HEK293 (cell line): ENCODE data around the gene CNPY2.

Source experiments
- CTCF ChIA-PET: fragments of 350-600 bp; formaldehyde crosslinking; extraction: SDS; loops from one replicate; lab custom pipeline; 2021; ENCODE audit warnings: antibody characterized with exemption; lab: Yijun Ruan, JAX
- POLR2A ChIA-PET: fragments of 300-600 bp; formaldehyde crosslinking; extraction: SDS; loops from one replicate; lab custom pipeline; 2020; ENCODE audit warnings: antibody characterized with exemption, inconsistent platforms; lab: Yijun Ruan, JAX
- H3K27ac ChIP-seq: fragments of 200-500 bp; sonication (Bioruptor generic); 2 replicates; pipeline ENCODE4 v1.5.1; 2014; ENCODE audit warnings: low read depth, low read length, control low read depth, inconsistent platforms; ENCODE audit errors: extremely low read depth
- H3K36me3 ChIP-seq, 2 experiments: fragments of 200-500 bp in 1 of 2; sonication (Bioruptor generic) in 1 of 2; 1 replicate in 1 of 2; 2 replicates in 1 of 2; pipeline ENCODE4 v1.5.1; 2014 to 2017; ENCODE audit warnings: inconsistent platforms in 2 of 2, low read length in 2 of 2; ENCODE audit not compliant: control insufficient read depth in 2 of 2, insufficient read depth in 1 of 2
- H3K4me1 ChIP-seq: fragments of 200-500 bp; sonication (Bioruptor generic); 2 replicates; pipeline ENCODE4 v1.5.1; 2014; ENCODE audit warnings: mild to moderate bottlenecking, low read length, inconsistent platforms; ENCODE audit not compliant: control insufficient read depth, insufficient read depth
- H3K4me3 ChIP-seq: 2 replicates; pipeline ENCODE4 v1.5.1; 2011; ENCODE audit warnings: low read depth, mild to moderate bottlenecking, control low read depth, low read length, moderate library complexity
- H3K9me3 ChIP-seq: fragments of 200-500 bp; sonication (Bioruptor generic); 2 replicates; pipeline ENCODE4 v1.5.1; 2014; ENCODE audit warnings: low read depth, low read length, inconsistent platforms; ENCODE audit not compliant: control insufficient read depth, insufficient read depth
- HOXA7 ChIP-seq: sonication (generic); formaldehyde crosslinking; IDR thresholded peaks from 2 replicates; pipeline ENCODE4 v1.8.1; 2022; ENCODE audit warnings: missing genetic modification reagents, borderline replicate concordance
- KLF9 ChIP-seq: fragments of 450-650 bp; formaldehyde crosslinking; IDR thresholded peaks from 2 replicates; pipeline ENCODE4 v1.5.1; 2016; ENCODE audit warnings: missing biosample characterization, missing genetic modification characterization, low read depth
- MYNN ChIP-seq: fragments of 450-650 bp; formaldehyde crosslinking; IDR thresholded peaks from 2 replicates; pipeline ENCODE4 v1.5.1; 2016; ENCODE audit warnings: missing biosample characterization, missing genetic modification characterization, borderline replicate concordance
- OVOL3 ChIP-seq: fragments of 450-650 bp; formaldehyde crosslinking; IDR thresholded peaks from 2 replicates; pipeline ENCODE4 v1.5.1; 2016; ENCODE audit warnings: missing biosample characterization, missing genetic modification characterization
- SP2 ChIP-seq: fragments of 450-650 bp; formaldehyde crosslinking; IDR thresholded peaks from 2 replicates; pipeline ENCODE4 v1.5.1; 2016; ENCODE audit warnings: missing biosample characterization, missing genetic modification characterization
- SP3 ChIP-seq: fragments of 450-650 bp; formaldehyde crosslinking; IDR thresholded peaks from 2 replicates; pipeline ENCODE4 v1.5.1; 2016; ENCODE audit warnings: missing biosample characterization, missing genetic modification characterization
- ZBTB1 ChIP-seq: fragments of 450-650 bp; formaldehyde crosslinking; IDR thresholded peaks from 2 replicates; pipeline ENCODE4 v1.5.1; 2016; ENCODE audit warnings: missing biosample characterization, missing genetic modification characterization
- ZEB2 ChIP-seq: fragments of 450-650 bp; formaldehyde crosslinking; IDR thresholded peaks from 2 replicates; pipeline ENCODE4 v1.5.1; 2016; ENCODE audit warnings: missing biosample characterization, missing genetic modification characterization
- ZFP3 ChIP-seq: fragments of 450-650 bp; formaldehyde crosslinking; IDR thresholded peaks from 2 replicates; pipeline ENCODE4 v1.5.1; 2016; ENCODE audit warnings: low read depth, missing biosample characterization, missing genetic modification characterization
- ZNF133 ChIP-seq: fragments of 450-650 bp; formaldehyde crosslinking; IDR thresholded peaks from 2 replicates; pipeline ENCODE4 v1.5.1; 2016; ENCODE audit warnings: missing biosample characterization, missing genetic modification characterization
- ZNF138 ChIP-seq: fragments of 450-650 bp; formaldehyde crosslinking; IDR thresholded peaks from 2 replicates; pipeline ENCODE4 v1.5.1; 2016; ENCODE audit warnings: missing biosample characterization, missing genetic modification characterization, borderline replicate concordance
- ZNF155 ChIP-seq: fragments of 450-650 bp; formaldehyde crosslinking; IDR thresholded peaks from 2 replicates; pipeline ENCODE4 v1.5.1; 2016; ENCODE audit warnings: missing biosample characterization, missing genetic modification characterization
- ZNF26 ChIP-seq: fragments of 450-650 bp; formaldehyde crosslinking; IDR thresholded peaks from 2 replicates; pipeline ENCODE4 v1.5.1; 2016; ENCODE audit warnings: missing biosample characterization, missing genetic modification characterization
- ZNF362 ChIP-seq: fragments of 450-650 bp; formaldehyde crosslinking; IDR thresholded peaks from 2 replicates; pipeline ENCODE4 v1.5.1; 2016; ENCODE audit warnings: missing biosample characterization, missing genetic modification characterization
- ZNF416 ChIP-seq: fragments of 450-650 bp; formaldehyde crosslinking; IDR thresholded peaks from 2 replicates; pipeline ENCODE4 v1.5.1; 2016; ENCODE audit warnings: missing biosample characterization, missing genetic modification characterization
- ZNF426 ChIP-seq: fragments of 450-650 bp; formaldehyde crosslinking; IDR thresholded peaks from 2 replicates; pipeline ENCODE4 v1.5.1; 2017; ENCODE audit warnings: missing biosample characterization, missing genetic modification characterization, mild to moderate bottlenecking, inconsistent platforms, moderate library complexity
- ZNF473 ChIP-seq: fragments of 450-650 bp; formaldehyde crosslinking; IDR thresholded peaks from 2 replicates; pipeline ENCODE4 v1.5.1; 2017; ENCODE audit warnings: missing biosample characterization, missing genetic modification characterization
- ZNF544 ChIP-seq: fragments of 450-650 bp; formaldehyde crosslinking; IDR thresholded peaks from 2 replicates; pipeline ENCODE4 v1.5.0; 2017; ENCODE audit warnings: missing biosample characterization, missing genetic modification characterization
- ZNF621 ChIP-seq: fragments of 450-650 bp; formaldehyde crosslinking; IDR thresholded peaks from 2 replicates; pipeline ENCODE4 v1.5.1; 2017; ENCODE audit warnings: missing biosample characterization, missing genetic modification characterization
- ZNF629 ChIP-seq: fragments of 450-650 bp; formaldehyde crosslinking; IDR thresholded peaks from 2 replicates; pipeline ENCODE4 v1.5.1; 2017; ENCODE audit warnings: missing biosample characterization, missing genetic modification characterization
- ZNF660 ChIP-seq: fragments of 450-650 bp; IDR thresholded peaks from 2 replicates; pipeline ENCODE4 v1.5.1; 2018; ENCODE audit warnings: missing biosample characterization, mild to moderate bottlenecking, missing genetic modification characterization
- ZNF664 ChIP-seq: fragments of 450-650 bp; formaldehyde crosslinking; IDR thresholded peaks from 2 replicates; pipeline ENCODE4 v1.5.1; 2016; ENCODE audit warnings: missing biosample characterization, missing genetic modification characterization
- ZNF707 ChIP-seq: fragments of 450-650 bp; formaldehyde crosslinking; IDR thresholded peaks from 2 replicates; pipeline ENCODE4 v1.5.1; 2016; ENCODE audit warnings: missing biosample characterization, missing genetic modification characterization
- ZNF777 ChIP-seq: fragments of 450-650 bp; formaldehyde crosslinking; IDR thresholded peaks from 2 replicates; pipeline ENCODE4 v1.5.1; 2017; ENCODE audit warnings: missing biosample characterization, missing genetic modification characterization, borderline replicate concordance
- ZNF785 ChIP-seq: fragments of 450-650 bp; formaldehyde crosslinking; IDR thresholded peaks from 2 replicates; pipeline ENCODE4 v1.5.1; 2016; ENCODE audit warnings: missing biosample characterization, missing genetic modification characterization
- ZNF843 ChIP-seq: fragments of 450-650 bp; formaldehyde crosslinking; IDR thresholded peaks from 2 replicates; pipeline ENCODE4 v1.5.1; 2016; ENCODE audit warnings: missing biosample characterization, missing genetic modification characterization
- ZSCAN23 ChIP-seq: fragments of 450-650 bp; formaldehyde crosslinking; IDR thresholded peaks from 2 replicates; pipeline ENCODE4 v1.5.1; 2016; ENCODE audit warnings: missing biosample characterization, missing genetic modification characterization
- TF ChIP-seq, protein P1 (sequence below): fragments of 450-650 bp; formaldehyde crosslinking; IDR thresholded peaks from 2 replicates; pipeline ENCODE4 v1.5.1; 2016; ENCODE audit warnings: missing biosample characterization, missing genetic modification characterization
- TF ChIP-seq, protein P2 (sequence below): fragments of 450-650 bp; formaldehyde crosslinking; IDR thresholded peaks from 2 replicates; pipeline ENCODE4 v1.5.1; 2016; ENCODE audit warnings: missing biosample characterization, missing genetic modification characterization, borderline replicate concordance
- TF ChIP-seq, protein P3 (sequence below): fragments of 450-650 bp; formaldehyde crosslinking; IDR thresholded peaks from 2 replicates; pipeline ENCODE4 v1.5.1; 2016; ENCODE audit warnings: missing biosample characterization, missing genetic modification characterization, borderline replicate concordance

CNPY2 gene

GRCh38 chr12:56266693-56267442, 48.9 kb downstream of the CNPY2 start, which contains the start of gene COQ10A:
Gene COQ10A, plus strand, starts transcription at chr12:56266942. Its CDS starts 177 bp downstream, at chr12:56267119.
- H3K36me3 ChIP-seq = peaks cover 5 to 32% of the 10 kb centered on the region in 2 experiments
- no peaks in the 10 kb centered on the region for H3K9me3 ChIP-seq
- POLR2A ChIA-PET = interaction anchor here (0.6 to 2.9 kb wide), 14 partner anchors 9 to 370 kb away, joined by 3 to 26 read pairs (median 4); partner anchors contain the start of genes ANKRD52, CNPY2, RBMS2 and RNF41
- H3K27ac ChIP-seq = peak within 1 kb of the TSS; percentile 62; the same call in 1 of the 2 replicates
- H3K4me3 ChIP-seq = peak within 1 kb of the TSS; percentile 65
- H3K4me1 ChIP-seq = no peaks in the 10 kb centered on the region; the same call in 1 of the 2 replicates
- CTCF ChIA-PET = interaction anchor here (0.6 to 1.7 kb wide), 19 partner anchors 9 to 293 kb away, joined by 3 to 6 read pairs (median 3); partner anchors contain the start of genes ANKRD52 and RAB5B
- no peak for TF ChIP-seq ZNF544 (tag by site-specific recombination)
- no peak for TF ChIP-seq ZNF133 (tag by site-specific recombination)
- peak; percentile 64 for TF ChIP-seq SP3 (tag by site-specific recombination)
- no peak for TF ChIP-seq ZNF473 (tag by site-specific recombination)
- no peak for TF ChIP-seq ZNF707 (tag by site-specific recombination)
- TF ChIP-seq ZFP3 (tag by site-specific recombination) = no peak
- TF ChIP-seq ZNF664 (tag by site-specific recombination) = no peak
- TF ChIP-seq, protein P1, sequence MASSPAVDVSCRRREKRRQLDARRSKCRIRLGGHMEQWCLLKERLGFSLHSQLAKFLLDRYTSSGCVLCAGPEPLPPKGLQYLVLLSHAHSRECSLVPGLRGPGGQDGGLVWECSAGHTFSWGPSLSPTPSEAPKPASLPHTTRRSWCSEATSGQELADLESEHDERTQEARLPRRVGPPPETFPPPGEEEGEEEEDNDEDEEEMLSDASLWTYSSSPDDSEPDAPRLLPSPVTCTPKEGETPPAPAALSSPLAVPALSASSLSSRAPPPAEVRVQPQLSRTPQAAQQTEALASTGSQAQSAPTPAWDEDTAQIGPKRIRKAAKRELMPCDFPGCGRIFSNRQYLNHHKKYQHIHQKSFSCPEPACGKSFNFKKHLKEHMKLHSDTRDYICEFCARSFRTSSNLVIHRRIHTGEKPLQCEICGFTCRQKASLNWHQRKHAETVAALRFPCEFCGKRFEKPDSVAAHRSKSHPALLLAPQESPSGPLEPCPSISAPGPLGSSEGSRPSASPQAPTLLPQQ = peak; percentile 91
- TF ChIP-seq, protein P2, sequence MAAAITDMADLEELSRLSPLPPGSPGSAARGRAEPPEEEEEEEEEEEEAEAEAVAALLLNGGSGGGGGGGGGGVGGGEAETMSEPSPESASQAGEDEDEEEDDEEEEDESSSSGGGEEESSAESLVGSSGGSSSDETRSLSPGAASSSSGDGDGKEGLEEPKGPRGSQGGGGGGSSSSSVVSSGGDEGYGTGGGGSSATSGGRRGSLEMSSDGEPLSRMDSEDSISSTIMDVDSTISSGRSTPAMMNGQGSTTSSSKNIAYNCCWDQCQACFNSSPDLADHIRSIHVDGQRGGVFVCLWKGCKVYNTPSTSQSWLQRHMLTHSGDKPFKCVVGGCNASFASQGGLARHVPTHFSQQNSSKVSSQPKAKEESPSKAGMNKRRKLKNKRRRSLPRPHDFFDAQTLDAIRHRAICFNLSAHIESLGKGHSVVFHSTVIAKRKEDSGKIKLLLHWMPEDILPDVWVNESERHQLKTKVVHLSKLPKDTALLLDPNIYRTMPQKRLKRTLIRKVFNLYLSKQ = no peak
- TF ChIP-seq KLF9 (tag by site-specific recombination) = peak; percentile 37; the same call in 1 of the 2 replicates
- TF ChIP-seq ZNF621 = no peak
- TF ChIP-seq ZNF843 (tag by site-specific recombination) = peak; percentile 61; the same call in 1 of the 2 replicates
- no peak for TF ChIP-seq ZNF777
- TF ChIP-seq ZNF785 (tag by site-specific recombination) = no peak
- TF ChIP-seq MYNN = no peak
- no peak for TF ChIP-seq HOXA7
- TF ChIP-seq ZNF426 = no peak
- 0 out of 2 replicates have a peak, but pooled peaks have one; percentile 47 for TF ChIP-seq ZSCAN23 (tag by site-specific recombination)
- peak; percentile 85; the same call in 1 of the 2 replicates for TF ChIP-seq ZEB2 (tag by site-specific recombination)
- TF ChIP-seq ZNF629 = peak; percentile 94
- no peak for TF ChIP-seq ZNF26 (tag by site-specific recombination)
- peak; percentile 82 for TF ChIP-seq ZNF660 (tag by site-specific recombination)
- TF ChIP-seq OVOL3 (tag by site-specific recombination) = no peak
- TF ChIP-seq SP2 (tag by site-specific recombination) = peak; percentile 85
- TF ChIP-seq ZNF362 (tag by site-specific recombination) = no peak
- no peak for TF ChIP-seq ZNF416
- TF ChIP-seq ZBTB1 = no peak
- TF ChIP-seq, protein P3, sequence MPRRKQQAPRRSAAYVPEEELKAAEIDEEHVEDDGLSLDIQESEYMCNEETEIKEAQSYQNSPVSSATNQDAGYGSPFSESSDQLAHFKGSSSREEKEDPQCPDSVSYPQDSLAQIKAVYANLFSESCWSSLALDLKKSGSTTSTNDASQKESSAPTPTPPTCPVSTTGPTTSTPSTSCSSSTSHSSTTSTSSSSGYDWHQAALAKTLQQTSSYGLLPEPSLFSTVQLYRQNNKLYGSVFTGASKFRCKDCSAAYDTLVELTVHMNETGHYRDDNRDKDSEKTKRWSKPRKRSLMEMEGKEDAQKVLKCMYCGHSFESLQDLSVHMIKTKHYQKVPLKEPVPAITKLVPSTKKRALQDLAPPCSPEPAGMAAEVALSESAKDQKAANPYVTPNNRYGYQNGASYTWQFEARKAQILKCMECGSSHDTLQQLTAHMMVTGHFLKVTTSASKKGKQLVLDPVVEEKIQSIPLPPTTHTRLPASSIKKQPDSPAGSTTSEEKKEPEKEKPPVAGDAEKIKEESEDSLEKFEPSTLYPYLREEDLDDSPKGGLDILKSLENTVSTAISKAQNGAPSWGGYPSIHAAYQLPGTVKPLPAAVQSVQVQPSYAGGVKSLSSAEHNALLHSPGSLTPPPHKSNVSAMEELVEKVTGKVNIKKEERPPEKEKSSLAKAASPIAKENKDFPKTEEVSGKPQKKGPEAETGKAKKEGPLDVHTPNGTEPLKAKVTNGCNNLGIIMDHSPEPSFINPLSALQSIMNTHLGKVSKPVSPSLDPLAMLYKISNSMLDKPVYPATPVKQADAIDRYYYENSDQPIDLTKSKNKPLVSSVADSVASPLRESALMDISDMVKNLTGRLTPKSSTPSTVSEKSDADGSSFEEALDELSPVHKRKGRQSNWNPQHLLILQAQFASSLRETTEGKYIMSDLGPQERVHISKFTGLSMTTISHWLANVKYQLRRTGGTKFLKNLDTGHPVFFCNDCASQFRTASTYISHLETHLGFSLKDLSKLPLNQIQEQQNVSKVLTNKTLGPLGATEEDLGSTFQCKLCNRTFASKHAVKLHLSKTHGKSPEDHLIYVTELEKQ (tag by site-specific recombination) = no peak
- no peak for TF ChIP-seq ZNF138
- no peak for TF ChIP-seq ZNF155 (tag by site-specific recombination)
